Lower lobe of right lung (tissue), 2 donors: ENCODE results near the gene C5orf24. TPM values are rescaled to one million over a fixed set of nuclear protein-coding genes. Genes with fewer than 3 reads are reported as not detected.
A peak's percentile ranks its signal among the peaks of the same experiment; 100 is the strongest.
"Not testable (repeated sequence)": the region's sequence is repeated elsewhere in the genome, so short reads cannot be mapped to it uniquely, and the experiment has no call there.

Source experiments
- ATAC-seq, 2 donors: fragments of 200-7000 bp; cut with Tn5 transposase; one replicate each; pipeline ENCODE4 v1.9.1; 2020 to 2022; ENCODE audit warnings: mild to moderate bottlenecking in 2 of 2, moderate library complexity in 2 of 2
- DNase-seq: peaks from one replicate; pipeline ENCODE4 v3.0.0-alpha.2; 2020
- H3K27ac ChIP-seq: fragments of 200-600 bp; one replicate; pipeline ENCODE4 v1.8.0; 2022
- H3K27me3 ChIP-seq: fragments of 200-600 bp; one replicate; pipeline ENCODE4 v1.8.0; 2022; ENCODE audit warnings: low read depth
- H3K36me3 ChIP-seq: fragments of 200-600 bp; one replicate; pipeline ENCODE4 v1.8.0; 2022; ENCODE audit warnings: mild to moderate bottlenecking
- H3K4me1 ChIP-seq: fragments of 200-600 bp; one replicate; pipeline ENCODE4 v1.8.0; 2022
- H3K4me3 ChIP-seq: fragments of 200-600 bp; one replicate; pipeline ENCODE4 v1.8.0; 2022; ENCODE audit warnings: mild to moderate bottlenecking
- H3K9me3 ChIP-seq: fragments of 200-600 bp; one replicate; pipeline ENCODE4 v1.8.0; 2022
- intact Hi-C: fragments of 100-400 bp; cut with DNase I; formaldehyde crosslinking; loops from one replicate; pipeline ENCODE4 v1.11.0; 2022
- total RNA-seq: library from RNA; stranded (reverse); fragmentation: NEBNext Ultra II Directional; extraction: Animal tissue kit (Norgen Biotek cat#: 25700); gene quantifications from one replicate; pipeline ENCODE4 v1.2.1, GENCODE V29; 2021
- TF ChIP-seq, protein P1 (sequence below): fragments of 200-600 bp; IDR thresholded peaks from one replicate; pipeline ENCODE4 v1.8.0; 2022; ENCODE audit warnings: antibody characterized with exemption, mild to moderate bottlenecking
- donor health status: DM: no; HTN: yes; CAD: no; lungs with severe emphysema.

The C5orf24 gene
- total RNA-seq, 1 donor from 2014 or later, result 47.9 TPM

DNA sequence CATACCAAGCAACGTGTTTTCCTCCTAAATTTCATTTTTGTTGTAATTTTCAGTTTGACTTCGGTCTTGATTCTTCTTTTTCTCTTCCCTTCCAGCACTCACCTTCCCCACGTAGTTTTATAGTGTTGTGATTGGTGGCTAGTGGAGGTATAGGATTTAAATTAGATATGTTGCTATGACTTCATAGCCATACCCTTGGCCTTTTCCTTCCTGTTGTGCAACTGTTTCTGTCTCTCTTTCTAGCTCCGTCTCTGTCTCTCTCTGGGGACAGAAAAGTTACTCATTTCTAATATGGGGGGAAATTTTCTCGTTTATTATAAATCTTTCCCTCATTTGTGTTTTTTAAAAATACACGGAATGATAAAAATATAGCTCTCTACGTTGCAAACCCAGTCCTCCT, 20.6 kb upstream of the C5orf24 start:
- Histone ChIP-seq H3K27ac (no peak overlapping the region), H3K4me3 (no peak overlapping the region), H3K9me3 (no peaks in the 10 kb centered on the region), H3K27me3 (no peaks in the 10 kb centered on the region), H3K36me3 (peaks cover 84% of the 10 kb centered on the region), H3K4me1 (no peaks in the 10 kb centered on the region)
- intact Hi-C loops, result no loop called here
- no peak for DNase-seq
- TF ChIP-seq, protein P1, sequence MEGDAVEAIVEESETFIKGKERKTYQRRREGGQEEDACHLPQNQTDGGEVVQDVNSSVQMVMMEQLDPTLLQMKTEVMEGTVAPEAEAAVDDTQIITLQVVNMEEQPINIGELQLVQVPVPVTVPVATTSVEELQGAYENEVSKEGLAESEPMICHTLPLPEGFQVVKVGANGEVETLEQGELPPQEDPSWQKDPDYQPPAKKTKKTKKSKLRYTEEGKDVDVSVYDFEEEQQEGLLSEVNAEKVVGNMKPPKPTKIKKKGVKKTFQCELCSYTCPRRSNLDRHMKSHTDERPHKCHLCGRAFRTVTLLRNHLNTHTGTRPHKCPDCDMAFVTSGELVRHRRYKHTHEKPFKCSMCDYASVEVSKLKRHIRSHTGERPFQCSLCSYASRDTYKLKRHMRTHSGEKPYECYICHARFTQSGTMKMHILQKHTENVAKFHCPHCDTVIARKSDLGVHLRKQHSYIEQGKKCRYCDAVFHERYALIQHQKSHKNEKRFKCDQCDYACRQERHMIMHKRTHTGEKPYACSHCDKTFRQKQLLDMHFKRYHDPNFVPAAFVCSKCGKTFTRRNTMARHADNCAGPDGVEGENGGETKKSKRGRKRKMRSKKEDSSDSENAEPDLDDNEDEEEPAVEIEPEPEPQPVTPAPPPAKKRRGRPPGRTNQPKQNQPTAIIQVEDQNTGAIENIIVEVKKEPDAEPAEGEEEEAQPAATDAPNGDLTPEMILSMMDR, result no peak
- ATAC-seq, result no peak

DNA sequence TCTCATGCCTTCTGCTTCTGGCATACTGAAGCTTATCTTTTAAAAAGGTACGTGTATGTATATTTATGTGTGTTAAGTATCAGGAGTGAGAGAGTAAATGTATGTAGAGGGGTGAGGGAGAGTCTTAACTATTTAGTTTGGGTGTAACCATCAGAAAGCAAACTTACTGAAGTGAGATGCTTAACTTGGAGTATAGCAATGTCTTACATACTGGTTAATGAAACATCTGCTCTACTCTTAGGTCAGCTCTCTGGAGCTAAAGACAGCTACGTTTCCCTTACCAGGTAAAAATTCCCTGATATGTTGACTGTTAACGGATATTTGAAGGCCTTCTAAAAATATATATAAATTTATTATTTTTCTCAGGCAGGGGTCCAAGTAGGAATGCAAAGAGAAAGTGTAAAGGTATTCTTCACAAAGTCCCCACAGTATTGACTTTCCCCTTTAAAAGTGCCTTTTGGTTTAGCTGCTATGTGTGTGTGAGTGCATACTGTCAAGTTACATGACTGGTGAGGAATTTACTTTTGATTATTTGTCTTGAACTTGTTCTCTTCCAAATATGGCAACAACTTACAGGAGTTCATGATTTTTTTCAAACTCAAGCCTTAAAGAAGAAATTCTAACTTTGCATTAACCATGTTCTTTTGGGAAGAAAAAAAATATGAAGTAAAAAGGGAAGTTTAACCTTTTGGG, 12.3 kb upstream of the C5orf24 start:
- ATAC-seq (peak; percentile 69 to 88), DNase-seq (no peak)
- Histone ChIP-seq H3K4me1 (no peaks in the 10 kb centered on the region), H3K27me3 (no peaks in the 10 kb centered on the region), H3K4me3 (no peak overlapping the region), H3K27ac (peak overlapping the region; percentile 51), H3K9me3 (no peaks in the 10 kb centered on the region), H3K36me3 (peaks cover 35% of the 10 kb centered on the region)
- intact Hi-C loops, result no loop called here
- TF ChIP-seq, protein P1, result no peak

DNA sequence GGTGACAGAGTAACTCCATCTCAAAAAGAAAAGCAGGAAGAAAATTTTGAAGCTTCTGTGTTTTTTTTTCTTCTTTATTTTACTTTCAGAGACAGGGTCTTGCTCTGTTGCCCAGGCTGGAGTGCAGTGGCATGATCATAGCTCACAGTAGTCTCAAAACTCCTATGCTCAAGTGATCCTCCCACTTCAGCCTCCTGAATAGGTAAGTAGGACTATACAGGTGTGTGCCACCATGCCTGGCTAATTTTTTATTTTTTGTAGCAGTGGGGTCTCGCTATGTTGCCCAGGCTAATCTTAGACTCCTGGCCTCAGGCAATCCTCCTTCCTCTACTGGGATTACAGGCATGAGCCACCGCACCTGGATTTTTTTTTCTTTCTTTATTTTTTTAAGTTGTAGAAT, 10.1 kb upstream of the C5orf24 start:
- no peak for ATAC-seq
- H3K27me3 ChIP-seq, result no peaks in the 10 kb centered on the region
- TF ChIP-seq, protein P1, result no peak
- DNase-seq, result no peak
- H3K4me1 ChIP-seq, result no peaks in the 10 kb centered on the region
- no peaks in the 10 kb centered on the region for H3K9me3 ChIP-seq
- peaks cover 36% of the 10 kb centered on the region for H3K36me3 ChIP-seq
- no peak overlapping the region for H3K4me3 ChIP-seq
- no peak overlapping the region for H3K27ac ChIP-seq
- intact Hi-C loops, result no loop called here

DNA sequence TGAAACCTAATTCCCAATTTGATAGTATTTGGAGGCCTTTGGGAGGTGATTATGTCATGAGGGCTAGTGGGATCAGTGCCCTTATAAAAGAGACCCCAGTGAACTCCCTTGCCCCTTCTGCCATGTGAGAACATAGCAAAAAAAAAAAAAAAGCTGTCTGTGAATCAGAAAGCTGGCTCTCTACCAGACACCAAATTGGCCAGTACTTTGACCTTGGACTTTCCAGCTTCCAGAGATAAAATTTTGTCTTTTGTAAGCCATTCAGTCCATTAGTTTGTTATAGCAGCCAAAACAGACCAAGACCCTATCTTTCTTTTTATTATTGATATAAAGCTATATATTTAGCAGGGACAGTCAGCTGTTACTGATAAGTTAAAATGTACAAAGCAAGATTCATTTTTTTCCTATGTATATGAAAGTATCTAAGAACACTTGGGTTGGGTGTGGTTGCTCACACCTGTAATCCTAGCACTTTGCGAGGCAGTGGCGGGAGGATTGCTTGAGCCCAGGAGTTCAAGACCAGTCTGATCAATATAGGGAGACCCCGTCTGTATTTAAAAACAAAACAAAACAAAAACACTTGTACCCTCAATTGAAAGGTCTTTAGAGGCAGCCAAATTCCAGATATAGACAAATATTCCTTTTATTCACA, 8.1 kb upstream of the C5orf24 start:
- no peaks in the 10 kb centered on the region for H3K4me1 ChIP-seq
- peaks cover 36% of the 10 kb centered on the region for H3K36me3 ChIP-seq
- DNase-seq, result no peak
- no peak overlapping the region for H3K4me3 ChIP-seq
- TF ChIP-seq, protein P1, result no peak
- no peak for ATAC-seq
- H3K27ac ChIP-seq, result peak overlapping the region; percentile 24
- intact Hi-C loops, result no loop called here
- H3K27me3 ChIP-seq, result no peaks in the 10 kb centered on the region
- no peaks in the 10 kb centered on the region for H3K9me3 ChIP-seq

DNA sequence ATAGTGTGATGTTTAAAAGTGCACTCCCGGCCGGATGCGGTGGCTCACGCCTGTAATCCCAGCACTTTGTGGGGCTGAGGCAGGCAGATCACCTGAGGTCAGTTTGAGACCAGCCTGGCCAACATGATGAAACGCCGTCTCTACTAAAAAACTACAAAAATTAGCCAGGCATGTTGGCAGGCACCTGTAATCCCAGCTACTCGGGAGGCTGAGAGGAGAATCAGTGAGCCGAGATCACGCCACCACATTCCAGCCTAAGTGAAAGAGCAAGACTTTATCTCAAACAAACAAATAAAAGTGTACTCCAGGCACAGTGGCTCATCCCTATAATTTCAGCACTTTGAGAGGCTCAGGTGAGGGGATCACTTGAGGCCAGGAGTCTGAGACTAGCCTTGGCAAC, 7.4 kb upstream of the C5orf24 start:
- intact Hi-C loops, DNase-seq, H3K4me1 ChIP-seq, H3K27me3 ChIP-seq, H3K9me3 ChIP-seq, H3K4me3 ChIP-seq: not testable (repeated sequence)
- Histone ChIP-seq H3K36me3 (peaks cover 36% of the 10 kb centered on the region), H3K27ac (peak overlapping the region; percentile 24)
- ATAC-seq, result peak; percentile 68 to 88

DNA sequence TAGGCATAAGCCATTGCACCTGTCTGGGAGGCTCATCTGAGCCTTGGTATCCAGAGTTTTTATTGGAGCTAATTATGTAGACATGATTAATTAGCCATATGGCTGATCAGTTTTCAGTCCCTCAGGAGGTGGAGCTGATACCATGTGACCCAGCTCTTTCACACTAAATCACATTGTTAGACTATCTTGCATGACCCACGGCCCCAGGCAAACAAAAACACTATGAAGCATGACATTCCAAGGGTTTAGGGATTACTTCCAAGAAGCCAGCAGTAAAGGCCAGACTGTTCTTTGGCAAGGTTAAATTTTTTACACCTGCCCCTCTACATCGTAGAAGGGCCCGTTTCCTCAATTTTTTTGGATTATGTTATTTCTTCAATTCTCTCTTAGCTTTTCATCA, 5.0 kb upstream of the C5orf24 start:
- H3K4me1 ChIP-seq, result peaks cover 9% of the 10 kb centered on the region
- DNase-seq (no peak), ATAC-seq (no peak)
- intact Hi-C loops, result no loop called here
- peaks cover 24% of the 10 kb centered on the region for H3K36me3 ChIP-seq
- H3K27ac ChIP-seq, result no peak overlapping the region
- H3K9me3 ChIP-seq, result no peaks in the 10 kb centered on the region
- H3K4me3 ChIP-seq, result no peak overlapping the region
- TF ChIP-seq, protein P1, result no peak
- H3K27me3 ChIP-seq, result no peaks in the 10 kb centered on the region
